ENCODE measurements around the gene ANKRD42. TPM values are rescaled to one million over a fixed set of nuclear protein-coding genes. Genes with fewer than 3 reads are reported as not detected.

Gene ANKRD42
- total RNA-seq, 1 donor, result 9.5 TPM

DNA sequence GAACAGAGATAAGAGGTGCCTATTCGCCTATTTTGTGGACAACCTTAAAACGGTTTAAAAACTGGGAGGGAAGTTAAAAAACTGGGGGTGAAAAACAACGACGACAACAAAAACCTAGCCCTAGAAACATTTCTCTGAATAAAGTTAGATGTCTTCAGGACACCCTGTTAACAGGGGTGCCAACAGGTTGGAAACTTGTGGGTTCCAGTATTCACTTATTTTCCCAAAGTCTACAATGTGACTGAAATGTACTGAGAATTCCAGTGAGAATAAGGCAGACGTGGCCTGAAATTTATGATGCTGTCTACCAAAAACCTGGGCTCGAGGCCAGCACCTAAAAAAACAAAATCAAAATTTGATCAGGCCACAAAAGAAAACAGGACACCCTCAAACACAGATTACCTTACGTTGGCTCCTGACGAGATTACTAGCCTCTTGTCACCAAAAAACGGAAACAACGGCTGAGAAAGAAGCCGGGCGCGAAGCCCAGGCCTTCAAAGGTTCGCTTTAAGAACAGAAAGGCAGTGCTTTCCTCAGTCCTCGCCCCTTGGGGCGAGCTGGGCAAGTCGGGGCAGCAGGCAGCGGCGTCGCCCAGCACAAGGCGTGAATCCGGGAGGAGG lies 91.7 kb downstream of the ANKRD42 start:
- peak overlapping the region; percentile 87 for H3K4me3 ChIP-seq (ENCODE audit: low read depth, low read length)
- TF ChIP-seq, protein P1, sequence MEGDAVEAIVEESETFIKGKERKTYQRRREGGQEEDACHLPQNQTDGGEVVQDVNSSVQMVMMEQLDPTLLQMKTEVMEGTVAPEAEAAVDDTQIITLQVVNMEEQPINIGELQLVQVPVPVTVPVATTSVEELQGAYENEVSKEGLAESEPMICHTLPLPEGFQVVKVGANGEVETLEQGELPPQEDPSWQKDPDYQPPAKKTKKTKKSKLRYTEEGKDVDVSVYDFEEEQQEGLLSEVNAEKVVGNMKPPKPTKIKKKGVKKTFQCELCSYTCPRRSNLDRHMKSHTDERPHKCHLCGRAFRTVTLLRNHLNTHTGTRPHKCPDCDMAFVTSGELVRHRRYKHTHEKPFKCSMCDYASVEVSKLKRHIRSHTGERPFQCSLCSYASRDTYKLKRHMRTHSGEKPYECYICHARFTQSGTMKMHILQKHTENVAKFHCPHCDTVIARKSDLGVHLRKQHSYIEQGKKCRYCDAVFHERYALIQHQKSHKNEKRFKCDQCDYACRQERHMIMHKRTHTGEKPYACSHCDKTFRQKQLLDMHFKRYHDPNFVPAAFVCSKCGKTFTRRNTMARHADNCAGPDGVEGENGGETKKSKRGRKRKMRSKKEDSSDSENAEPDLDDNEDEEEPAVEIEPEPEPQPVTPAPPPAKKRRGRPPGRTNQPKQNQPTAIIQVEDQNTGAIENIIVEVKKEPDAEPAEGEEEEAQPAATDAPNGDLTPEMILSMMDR (IDR thresholded peaks at IDR 0.05; ENCODE audit: insufficient read depth, low read length), result no peak
- DNase-seq (ENCODE audit: low read depth), result no peak

DNA sequence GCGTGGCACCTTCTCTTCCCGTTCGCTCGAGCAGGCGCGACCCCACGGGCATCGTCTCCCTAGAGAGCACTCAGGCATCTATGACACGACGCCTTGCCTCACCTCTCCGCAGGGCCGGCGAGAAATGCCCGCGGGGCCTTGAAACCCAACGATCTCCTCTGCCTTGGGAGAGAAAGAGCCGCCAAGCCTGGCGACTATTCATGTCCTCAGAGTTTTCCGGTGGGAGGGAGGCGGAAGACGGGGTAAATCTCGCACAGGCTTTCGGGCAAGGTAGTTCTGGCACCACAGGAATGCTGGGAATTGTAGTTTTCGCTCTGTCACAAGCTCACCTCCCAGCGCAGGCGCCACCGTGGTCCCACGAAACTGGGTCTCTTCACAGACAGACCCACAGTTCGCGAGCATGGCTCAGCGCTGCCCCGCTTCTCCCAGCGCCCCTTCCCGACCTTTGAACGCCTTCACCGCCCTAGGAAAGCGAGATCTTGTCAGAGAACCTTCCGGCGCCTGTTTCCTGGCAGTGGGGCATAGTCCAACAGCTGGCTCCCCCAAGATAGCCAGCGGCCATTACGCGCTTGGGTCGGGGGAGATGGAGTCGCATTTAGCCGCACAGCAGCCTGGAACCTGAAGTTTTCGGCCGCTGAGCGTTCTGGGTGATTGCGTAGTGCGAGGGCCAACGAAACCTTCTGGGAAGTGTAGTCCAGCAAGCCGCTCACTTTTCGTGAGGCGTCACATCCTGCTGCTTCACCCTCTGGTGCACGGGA lies 92.4 kb downstream of the ANKRD42 start, which contains the start of gene CCDC90B:
Gene CCDC90B, minus strand, starts transcription at position 597 of the 758 bp plus-strand sequence. Its CDS starts 395 bp downstream, at position 202.
- peak within 1 kb of the TSS; percentile 87 for H3K4me3 ChIP-seq (ENCODE audit: low read depth, low read length)
- DNase-seq (ENCODE audit: low read depth), result peak; percentile 99
- TF ChIP-seq, protein P1 (IDR thresholded peaks at IDR 0.05; ENCODE audit: insufficient read depth, low read length), result no peak

DNA sequence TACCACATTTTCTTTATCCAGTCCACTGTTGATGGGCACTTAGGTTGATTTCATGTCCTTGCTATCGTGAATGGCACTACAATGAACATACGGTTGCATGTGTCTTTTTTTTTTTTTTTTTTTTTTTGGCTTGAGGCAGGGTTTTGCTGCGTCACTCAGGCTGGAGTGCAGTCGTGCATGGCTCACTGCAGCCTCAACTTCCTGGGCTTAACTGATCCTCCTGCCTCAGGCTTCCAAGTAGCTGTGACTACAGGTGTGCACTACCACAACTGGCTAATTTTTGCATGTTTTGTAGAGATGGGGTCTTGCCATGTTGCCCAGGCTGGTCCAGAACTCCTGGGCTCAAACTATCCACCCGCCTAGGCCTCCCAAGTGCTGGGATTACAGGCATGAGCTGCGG lies 94.1 kb downstream of the ANKRD42 start:
- TF ChIP-seq, protein P1 (IDR thresholded peaks at IDR 0.05; ENCODE audit: insufficient read depth, low read length), result no peak
- no peak overlapping the region for H3K4me3 ChIP-seq (ENCODE audit: low read depth, low read length)
- DNase-seq (ENCODE audit: low read depth), result no peak

DNA sequence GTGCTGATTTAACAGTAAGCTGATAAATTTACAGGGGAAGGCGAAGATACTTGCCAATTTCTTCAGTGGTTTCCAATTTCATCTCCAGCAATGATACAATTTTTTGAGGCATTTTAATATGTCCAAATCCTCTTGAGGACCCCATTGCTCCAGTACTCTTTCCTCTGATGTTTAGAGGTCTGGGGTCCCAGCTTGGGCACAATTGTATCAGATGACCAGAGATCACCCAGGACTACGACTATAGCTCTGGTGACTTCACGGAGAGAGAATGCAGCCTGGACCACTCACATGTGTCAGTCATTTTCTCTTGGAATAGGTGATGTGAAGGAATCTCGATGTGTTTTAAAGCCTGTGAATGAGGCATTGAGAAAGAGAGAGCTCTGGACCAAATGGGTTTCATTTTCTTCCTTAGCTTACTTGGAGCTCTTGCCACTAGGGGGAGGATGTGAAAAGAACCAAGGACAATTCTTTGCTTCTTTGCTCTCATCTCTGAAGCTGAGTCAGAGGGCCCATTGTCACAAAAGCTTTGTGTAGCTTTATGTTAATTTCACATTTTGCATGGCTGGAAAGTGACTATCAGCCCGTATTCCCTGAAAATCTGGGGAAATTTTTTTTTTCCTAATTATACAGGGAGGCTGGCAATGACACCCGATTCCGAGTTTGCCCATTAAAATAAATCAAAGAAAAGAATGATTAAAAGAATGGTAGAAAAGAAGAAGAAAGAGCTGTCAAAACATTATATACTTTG lies 99.4 kb downstream of the ANKRD42 start:
- TF ChIP-seq, protein P1 (IDR thresholded peaks at IDR 0.05; ENCODE audit: insufficient read depth, low read length), result peak; percentile 84
- DNase-seq (ENCODE audit: low read depth), result peak; percentile 84
- H3K4me3 ChIP-seq (ENCODE audit: low read depth, low read length), result peak overlapping the region; percentile 49

DNA sequence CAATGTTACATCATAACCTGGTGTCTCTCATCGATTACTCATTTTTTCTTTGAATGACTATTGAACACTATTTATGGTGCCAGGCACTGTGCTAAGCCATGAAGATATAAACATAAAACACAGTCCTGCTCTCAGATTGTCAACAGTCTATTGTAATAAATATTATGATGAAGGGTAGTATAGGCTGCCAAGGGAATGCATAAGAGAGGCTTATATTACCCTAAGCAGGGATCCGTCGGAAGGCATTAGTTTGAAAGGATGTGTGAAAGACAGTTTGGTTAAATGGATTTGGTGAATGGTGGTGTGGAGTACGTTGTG lies 99.9 kb downstream of the ANKRD42 start:
- no peak overlapping the region for H3K4me3 ChIP-seq (ENCODE audit: low read depth, low read length)
- DNase-seq (ENCODE audit: low read depth), result no peak
- TF ChIP-seq, protein P1 (IDR thresholded peaks at IDR 0.05; ENCODE audit: insufficient read depth, low read length), result no peak

DNA sequence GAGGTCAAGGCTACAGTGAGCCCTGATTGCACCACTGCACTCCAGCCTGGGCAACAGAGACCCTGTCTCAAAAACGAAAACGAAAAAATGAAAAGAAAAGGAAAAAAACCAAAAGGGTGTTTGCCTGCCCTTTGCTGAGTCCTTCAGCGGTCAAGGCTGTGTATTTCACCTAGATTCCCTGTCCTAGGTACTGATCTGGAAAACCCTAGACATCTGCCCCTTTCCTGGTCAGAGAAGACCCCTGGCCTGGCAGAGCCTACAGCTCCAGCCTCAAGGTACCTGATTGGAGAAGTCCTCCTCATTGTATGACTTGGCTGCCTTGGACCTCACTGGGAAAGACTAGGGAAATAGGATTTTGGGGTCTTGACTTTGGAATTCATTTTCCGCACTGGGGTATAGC lies 100.7 kb downstream of the ANKRD42 start:
- DNase-seq (ENCODE audit: low read depth), result no peak
- no peak overlapping the region for H3K4me3 ChIP-seq (ENCODE audit: low read depth, low read length)
- TF ChIP-seq, protein P1 (IDR thresholded peaks at IDR 0.05; ENCODE audit: insufficient read depth, low read length), result no peak

Small RNA genes lying within 50 kb of the gene (small RNA-seq; reads per million reads assigned to genes)
- not detected for gene AP000873.5

Other genes starting within 250 kb of the ANKRD42 start
- gene RAB30, start 121.8 kb upstream of the ANKRD42 start, total RNA-seq (ENCODE audit: low replicate concordance), result 11.7 and 25.9 TPM in 2 replicates
- gene PCF11, start 36.6 kb upstream of the ANKRD42 start, total RNA-seq (ENCODE audit: low replicate concordance), result 47.7 and 49.2 TPM in 2 replicates
- 78.0 and 168 TPM in 2 replicates for gene CCDC90B, start 92.7 kb downstream of the ANKRD42 start, total RNA-seq (ENCODE audit: low replicate concordance)

Data from fibroblast of the aortic adventitia (primary cell).